Body of pancreas (tissue), 4 donors: ENCODE data around the gene ELOVL3. TPM values are rescaled to one million over a fixed set of nuclear protein-coding genes. Genes with fewer than 3 reads are reported as not detected.

ENCODE experiments used
- ATAC-seq: fragments of 150-250 bp; one replicate; pipeline ENCODE4 v1.9.1; 2016
- DNase-seq, 4 donors: peaks; one replicate each; pipeline ENCODE4 v3.0.0-alpha.2; 2019
- H3K27ac ChIP-seq, 4 donors: fragments of 200-600 bp; sonication (generic); 1 replicate in 3 of 4; 2 replicates in 1 of 4; pipeline versions ENCODE4 v1.5.1 to v1.6.1; 2016 to 2019; ENCODE audit warnings: mild to moderate bottlenecking in 1 of 4, mixed read lengths in 1 of 4, moderate library complexity in 1 of 4
- H3K27me3 ChIP-seq, 2 donors: fragments of 200-600 bp; sonication (generic); one replicate each; pipeline ENCODE4 v1.6.0; 2016; ENCODE audit warnings: mild to moderate bottlenecking in 1 of 2
- H3K36me3 ChIP-seq, 2 donors: fragments of 200-600 bp; sonication (generic); replicated peaks in 1 of 2; 2 replicates each; pipeline ENCODE4 v1.5.1; 2016; ENCODE audit warnings: low read depth in 2 of 2; ENCODE audit not compliant: insufficient read depth in 1 of 2
- H3K4me1 ChIP-seq: fragments of 200-600 bp; sonication (generic); one replicate; pipeline ENCODE4 v1.6.0; 2016
- H3K4me3 ChIP-seq, 2 donors: fragments of 200-600 bp; sonication (generic); 1 replicate in 1 of 2; 2 replicates in 1 of 2; pipeline ENCODE4 v1.5.1; 2016 to 2019
- H3K9me3 ChIP-seq, 3 donors: fragments of 200-600 bp; sonication (generic); 1 replicate in 2 of 3; 2 replicates in 1 of 3; pipeline ENCODE4 v1.5.1; 2016
- POLR2A ChIP-seq, 3 donors: fragments of 450-650 bp; IDR thresholded peaks; one replicate each; pipeline ENCODE4 v1.6.1; 2016; ENCODE audit warnings: antibody characterized with exemption in 3 of 3, mild to moderate bottlenecking in 2 of 3
- WGBS, 2 donors: methylation state at CpG; one replicate each; pipeline ENCODE4 v1.1.5; 2017; 5-methylcytosine and 5-hydroxymethylcytosine counted together
- intact Hi-C: fragments of 100-400 bp; cut with DNase I; formaldehyde crosslinking; loops from one replicate; pipeline ENCODE4 v1.15.1; 2023
- total RNA-seq, 2 donors: library from RNA; depleted of rRNA; stranded (reverse); fragments of >200 nt; gene quantifications; one replicate each; pipeline ENCODE4 v1.1.0, GENCODE V29; 2016
- TF ChIP-seq, protein P1 (sequence below), 7 experiments: fragments of 450-650 bp in 4 of 7; fragments of 200-600 bp in 3 of 7; sonication (generic) in 3 of 7; IDR thresholded peaks; one replicate each; pipeline ENCODE4 v1.5.1; 2016 to 2019; ENCODE audit warnings: antibody characterized with exemption in 7 of 7

Gene ELOVL3
- total RNA-seq, 2 donors from 2014 or later = not detected

DNA sequence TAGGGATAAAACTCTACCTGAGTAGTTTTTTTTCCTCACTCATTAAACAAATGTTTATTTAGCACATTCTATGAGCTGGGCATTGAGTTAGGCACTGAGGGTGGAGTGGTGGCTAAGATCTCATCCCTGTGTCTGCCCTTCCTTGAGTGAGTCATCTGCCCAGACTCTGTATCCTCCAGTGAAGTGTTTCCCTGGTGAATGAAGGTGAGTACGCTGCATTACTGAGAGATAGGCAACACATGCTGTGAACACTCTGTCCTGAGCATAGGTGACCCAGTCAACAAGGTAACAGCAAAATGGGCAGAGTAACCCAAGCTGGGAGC, 9.5 kb downstream of the ELOVL3 start:
- Histone ChIP-seq H3K27ac (no peak overlapping the region), H3K4me1 (peaks cover 15% of the 10 kb centered on the region), H3K27me3 (peaks cover 0 to 16% of the 10 kb centered on the region in 2 donors), H3K36me3 (no peaks in the 10 kb centered on the region), H3K4me3 (no peak overlapping the region), H3K9me3 (no peaks in the 10 kb centered on the region)
- 94 to 100% methylated on average over 1 of the region's 1 CpG for WGBS, 2 donors
- DNase-seq (no peak), ATAC-seq (no peak)
- TF ChIP-seq POLR2A (IDR thresholded peaks at IDR 0.05) = no peak
- TF ChIP-seq, protein P1, sequence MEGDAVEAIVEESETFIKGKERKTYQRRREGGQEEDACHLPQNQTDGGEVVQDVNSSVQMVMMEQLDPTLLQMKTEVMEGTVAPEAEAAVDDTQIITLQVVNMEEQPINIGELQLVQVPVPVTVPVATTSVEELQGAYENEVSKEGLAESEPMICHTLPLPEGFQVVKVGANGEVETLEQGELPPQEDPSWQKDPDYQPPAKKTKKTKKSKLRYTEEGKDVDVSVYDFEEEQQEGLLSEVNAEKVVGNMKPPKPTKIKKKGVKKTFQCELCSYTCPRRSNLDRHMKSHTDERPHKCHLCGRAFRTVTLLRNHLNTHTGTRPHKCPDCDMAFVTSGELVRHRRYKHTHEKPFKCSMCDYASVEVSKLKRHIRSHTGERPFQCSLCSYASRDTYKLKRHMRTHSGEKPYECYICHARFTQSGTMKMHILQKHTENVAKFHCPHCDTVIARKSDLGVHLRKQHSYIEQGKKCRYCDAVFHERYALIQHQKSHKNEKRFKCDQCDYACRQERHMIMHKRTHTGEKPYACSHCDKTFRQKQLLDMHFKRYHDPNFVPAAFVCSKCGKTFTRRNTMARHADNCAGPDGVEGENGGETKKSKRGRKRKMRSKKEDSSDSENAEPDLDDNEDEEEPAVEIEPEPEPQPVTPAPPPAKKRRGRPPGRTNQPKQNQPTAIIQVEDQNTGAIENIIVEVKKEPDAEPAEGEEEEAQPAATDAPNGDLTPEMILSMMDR (IDR thresholded peaks at IDR 0.05) = no peak
- intact Hi-C loops = no loop called here

DNA sequence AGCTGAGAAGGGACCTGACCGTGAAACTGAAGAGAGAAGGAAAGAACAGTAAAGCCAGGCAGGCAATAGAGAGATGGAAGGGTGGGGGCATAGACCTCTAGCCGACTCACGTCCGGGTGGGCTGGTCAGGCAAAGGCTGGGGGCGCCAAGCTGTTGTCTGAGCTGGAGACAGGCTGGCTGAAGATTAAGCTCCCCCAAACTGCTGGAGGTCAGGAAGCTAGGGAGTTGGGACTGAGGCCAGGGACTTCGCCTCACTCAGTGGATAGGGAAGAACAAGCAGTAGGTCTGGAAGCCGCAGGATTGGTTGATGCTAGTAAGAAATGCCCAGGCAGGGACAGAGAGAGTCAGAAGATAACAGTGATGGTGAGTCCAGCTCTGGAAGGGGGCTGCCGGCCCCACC, 9.9 kb downstream of the ELOVL3 start:
- H3K36me3 ChIP-seq = no peaks in the 10 kb centered on the region
- intact Hi-C loops = no loop called here
- H3K9me3 ChIP-seq = no peaks in the 10 kb centered on the region
- peaks cover 15% of the 10 kb centered on the region for H3K4me1 ChIP-seq
- peaks cover 0 to 11% of the 10 kb centered on the region in 2 donors for H3K27me3 ChIP-seq
- DNase-seq (no peak), ATAC-seq (no peak)
- TF ChIP-seq, protein P1 (IDR thresholded peaks at IDR 0.05) = no peak
- TF ChIP-seq POLR2A (IDR thresholded peaks at IDR 0.05) = no peak
- no peak overlapping the region for H3K4me3 ChIP-seq
- 53 to 60% methylated on average over 8 of the region's 8 CpGs for WGBS, 2 donors
- H3K27ac ChIP-seq = no peak overlapping the region

DNA sequence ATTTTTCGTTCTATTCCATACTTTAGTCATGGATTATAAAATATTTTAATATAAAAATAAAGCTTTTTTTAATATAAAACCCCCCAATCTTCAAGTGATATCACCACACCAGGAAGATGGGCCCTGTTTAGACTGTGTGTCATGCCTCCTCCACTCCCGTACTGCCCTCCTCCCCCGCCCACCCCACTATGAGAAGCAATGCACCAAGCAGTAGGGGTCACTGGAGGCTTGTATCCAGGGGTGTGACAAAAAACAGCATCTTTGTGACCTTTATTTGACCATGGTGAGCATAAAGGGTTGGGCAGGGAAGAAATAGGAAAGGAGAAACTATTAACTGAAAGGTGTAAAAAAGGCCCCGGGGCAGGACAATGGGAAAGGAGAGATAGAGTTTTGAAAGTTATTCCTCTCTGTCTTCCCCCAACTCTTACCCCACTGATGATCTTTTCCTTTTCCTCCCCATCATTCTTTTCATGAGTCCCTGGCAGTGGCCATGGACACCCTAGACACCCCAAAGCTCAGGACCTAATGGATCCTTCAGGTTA, 11.7 kb downstream of the ELOVL3 start:
- ATAC-seq = no peak
- Histone ChIP-seq H3K4me1 (peaks cover 17% of the 10 kb centered on the region), H3K36me3 (no peaks in the 10 kb centered on the region), H3K4me3 (no peak overlapping the region), H3K9me3 (no peaks in the 10 kb centered on the region), H3K27me3 (no peaks in the 10 kb centered on the region), H3K27ac (no peak overlapping the region)
- TF ChIP-seq, protein P1 (IDR thresholded peaks at IDR 0.05) = no peak
- TF ChIP-seq POLR2A (IDR thresholded peaks at IDR 0.05) = no peak
- intact Hi-C loops = no loop called here
- no peak for DNase-seq
- 59 to 65% methylated on average over 4 of the region's 4 CpGs for WGBS, 2 donors

DNA sequence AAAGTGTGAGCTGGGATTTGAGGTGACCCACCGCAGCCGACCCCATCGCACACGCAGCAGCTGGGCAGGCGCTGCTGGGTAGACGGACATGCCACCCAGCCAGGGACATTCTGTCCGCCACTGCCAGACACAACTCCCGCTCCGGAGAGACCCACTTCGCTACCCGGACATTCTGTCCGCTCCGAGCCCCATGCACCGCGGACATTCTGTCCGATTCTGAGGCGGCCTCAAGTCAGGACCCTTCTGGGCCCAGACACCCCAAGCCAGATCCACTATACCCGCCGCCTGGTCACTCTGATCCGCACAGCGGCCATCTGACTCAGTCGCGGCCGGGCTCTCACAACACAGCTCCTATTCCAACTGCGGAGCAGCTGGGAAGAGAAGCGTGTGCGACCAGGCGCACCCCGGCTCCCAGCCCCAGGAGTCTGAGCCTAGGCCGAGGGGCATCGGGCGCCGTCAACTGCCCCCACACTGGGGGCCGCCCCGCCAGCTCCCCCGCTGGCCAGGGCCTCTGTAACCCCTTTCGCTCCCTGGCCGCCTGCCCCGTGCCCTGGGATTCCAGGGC, 14.4 kb downstream of the ELOVL3 start:
- ATAC-seq = no peak
- no peaks in the 10 kb centered on the region for H3K36me3 ChIP-seq
- no peaks in the 10 kb centered on the region for H3K27me3 ChIP-seq
- H3K4me1 ChIP-seq = peaks cover 22% of the 10 kb centered on the region
- 41 to 58% methylated on average over 9 to 37 of the region's 39 CpGs for WGBS, 2 donors
- no peak for TF ChIP-seq POLR2A (IDR thresholded peaks at IDR 0.05)
- TF ChIP-seq, protein P1 (IDR thresholded peaks at IDR 0.05) = no peak
- no peak overlapping the region for H3K27ac ChIP-seq
- H3K9me3 ChIP-seq = no peaks in the 10 kb centered on the region
- peak in 1 of 4 donors; percentile 15 for DNase-seq
- intact Hi-C loops = no loop called here
- no peak overlapping the region for H3K4me3 ChIP-seq

DNA sequence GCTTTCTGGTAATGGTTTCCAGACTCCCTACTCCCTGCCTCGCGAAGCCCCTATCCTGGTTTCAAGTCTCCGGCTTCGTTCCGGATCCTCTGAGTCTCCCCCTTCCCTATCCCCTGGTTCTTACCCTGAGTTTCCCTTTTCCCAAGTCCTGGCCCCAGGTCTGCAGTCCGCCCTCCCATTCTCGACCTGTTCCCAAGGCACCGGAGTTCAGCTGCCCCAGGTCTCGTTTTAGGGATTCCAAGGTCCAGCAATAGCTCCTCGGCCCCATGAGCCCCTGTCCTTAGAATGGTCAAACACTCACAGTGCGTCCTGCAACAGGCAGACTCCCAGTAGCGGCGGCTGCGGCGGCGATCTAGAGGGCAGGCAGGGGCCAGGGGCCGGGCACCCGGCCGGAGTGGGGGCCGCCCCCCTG, 14.9 kb downstream of the ELOVL3 start:
- intact Hi-C loops = no loop called here
- no peaks in the 10 kb centered on the region for H3K27me3 ChIP-seq
- H3K4me3 ChIP-seq = peak overlapping the region; percentile 7 to 45
- H3K4me1 ChIP-seq = peaks cover 22% of the 10 kb centered on the region
- TF ChIP-seq, protein P1 (IDR thresholded peaks at IDR 0.05) = no peak
- no peak for TF ChIP-seq POLR2A (IDR thresholded peaks at IDR 0.05)
- peak; percentile 0 for ATAC-seq
- no peaks in the 10 kb centered on the region for H3K36me3 ChIP-seq
- no peak for DNase-seq
- H3K9me3 ChIP-seq = no peaks in the 10 kb centered on the region
- H3K27ac ChIP-seq = no peak overlapping the region
- 5 to 11% methylated on average over 9 to 20 of the region's 20 CpGs for WGBS, 2 donors
